Endothelial cell of umbilical vein (primary cell): ENCODE measurements around the gene SUPV3L1. TPM values are rescaled to one million over a fixed set of nuclear protein-coding genes. Genes with fewer than 3 reads are reported as not detected.
A peak's percentile ranks its signal among the peaks of the same experiment; 100 is the strongest.

Experiments used
- BruUV-seq: library from RNA; stranded (reverse); fragments of 400-500 nt; replicated peaks from 2 replicates; lab custom pipeline; 2021; lab: Mats Ljungman, UMichigan
- CTCF ChIA-PET: fragments of 300-600, 350-600 bp; sonication (Branson Sonifier 250); formaldehyde crosslinking; loops from one replicate; lab custom pipeline; 2021; ENCODE audit warnings: antibody characterized with exemption, inconsistent platforms; lab: Charles Lee
- POLR2A ChIA-PET: fragments of 300-600, 350-600 bp; sonication (Branson Sonifier 250); formaldehyde crosslinking; loops from one replicate; lab custom pipeline; 2021; ENCODE audit warnings: antibody characterized with exemption, inconsistent platforms; lab: Charles Lee
- DNase-seq: peaks from one replicate; pipeline ENCODE4 v3.0.0-alpha.2; 2011; ENCODE audit warnings: low read depth, low spot score
- FAIRE-seq: peaks from 2 replicates; lab custom pipeline; 2011; peaks lifted over from hg19 to GRCh38; lab: Jason Lieb, UNC
- H2AFZ ChIP-seq: 2 replicates; pipeline ENCODE4 v1.6.0; 2012; ENCODE audit warnings: low read depth, low read length, control low read depth, inconsistent platforms
- H3K27ac ChIP-seq: 2 replicates; pipeline ENCODE4 v1.5.1; 2011; ENCODE audit warnings: low read depth, mild to moderate bottlenecking, control low read depth, low read length, moderate library complexity; ENCODE audit not compliant: insufficient read depth
- H3K27me3 ChIP-seq, 2 experiments: 2 replicates each; pipeline versions ENCODE4 v1.6.0 to v1.6.1; 2011; ENCODE audit warnings: low read length in 2 of 2, mixed read lengths in 1 of 2; ENCODE audit not compliant: control insufficient read depth in 2 of 2, insufficient read depth in 2 of 2
- H3K36me3 ChIP-seq, 2 experiments: 2 replicates in 1 of 2; 3 replicates in 1 of 2; pipeline ENCODE4 v1.5.1; 2011; ENCODE audit warnings: low read length in 2 of 2, mild to moderate bottlenecking in 1 of 2, moderate library complexity in 1 of 2; ENCODE audit not compliant: control insufficient read depth in 2 of 2, insufficient read depth in 2 of 2; ENCODE audit errors: extremely low read depth in 1 of 2
- H3K4me1 ChIP-seq: 3 replicates; pipeline ENCODE4 v1.5.1; 2011; ENCODE audit warnings: mild to moderate bottlenecking, low read length; ENCODE audit not compliant: control insufficient read depth, insufficient read depth; ENCODE audit errors: extremely low read depth
- H3K4me2 ChIP-seq: 2 replicates; pipeline ENCODE4 v1.6.1; 2011; ENCODE audit warnings: low read length, control low read depth, mixed read lengths; ENCODE audit not compliant: insufficient read depth
- H3K4me3 ChIP-seq, 3 experiments: fragments of 200-600 bp in 1 of 3; sonication (generic), shearing (Covaris generic) in 1 of 3; replicated peaks in 1 of 3; 2 replicates each; pipeline ENCODE4 v1.5.1; 2011 to 2016; ENCODE audit warnings: control low read depth in 3 of 3, low read length in 3 of 3, mild to moderate bottlenecking in 2 of 3, inconsistent platforms in 1 of 3, low read depth in 1 of 3, moderate library complexity in 1 of 3; ENCODE audit not compliant: insufficient read depth in 1 of 3
- H3K79me2 ChIP-seq: 2 replicates; pipeline ENCODE4 v1.6.0; 2012; ENCODE audit warnings: low read length, inconsistent platforms; ENCODE audit not compliant: control insufficient read depth, insufficient read depth
- H3K9ac ChIP-seq: replicated peaks from 2 replicates; pipeline ENCODE3; 2011; ENCODE audit warnings: low read length, control low read depth; ENCODE audit not compliant: insufficient read depth; ENCODE audit errors: extremely low read depth
- H3K9me1 ChIP-seq: replicated peaks from 3 replicates; pipeline ENCODE4 v1.6.0; 2011; ENCODE audit warnings: mild to moderate bottlenecking, low read length; ENCODE audit not compliant: control insufficient read depth, insufficient read depth; ENCODE audit errors: extremely low read depth
- H3K9me3 ChIP-seq: replicated peaks from 2 replicates; pipeline ENCODE4 v1.5.1; 2012; ENCODE audit warnings: low read length, inconsistent platforms; ENCODE audit not compliant: control insufficient read depth, insufficient read depth
- H4K20me1 ChIP-seq: replicated peaks from 2 replicates; pipeline ENCODE3; 2011; ENCODE audit warnings: mild to moderate bottlenecking, low read length; ENCODE audit not compliant: control insufficient read depth, insufficient read depth; ENCODE audit errors: extremely low read depth
- EZH2 ChIP-seq: IDR thresholded peaks from 2 replicates; pipeline ENCODE4 v1.6.1; 2012; ENCODE audit warnings: borderline replicate concordance, low read depth, mild to moderate bottlenecking, moderate library complexity, low read length, inconsistent platforms; ENCODE audit not compliant: severe bottlenecking
- FOS ChIP-seq: IDR thresholded peaks from 2 replicates; pipeline ENCODE4 v1.6.1; 2011; ENCODE audit warnings: mild to moderate bottlenecking, low read length, moderate library complexity, borderline replicate concordance; ENCODE audit not compliant: insufficient read depth
- GATA2 ChIP-seq: IDR thresholded peaks from 2 replicates; pipeline ENCODE4 v1.7.0; 2011; ENCODE audit warnings: low read depth, mild to moderate bottlenecking, moderate library complexity, mixed read lengths, low read length; ENCODE audit not compliant: insufficient read length, insufficient read depth
- JUN ChIP-seq: IDR thresholded peaks from 2 replicates; pipeline ENCODE4 v1.6.1; 2011; ENCODE audit warnings: borderline replicate concordance, low read depth; ENCODE audit not compliant: insufficient read length, insufficient read depth
- MYC ChIP-seq: IDR thresholded peaks from one replicate; pipeline ENCODE4 v1.6.1; 2011; ENCODE audit warnings: mild to moderate bottlenecking, low read depth, low read length
- POLR2A ChIP-seq: IDR thresholded peaks from 2 replicates; pipeline ENCODE4 v1.6.1; 2012; ENCODE audit warnings: low read depth, mild to moderate bottlenecking, control low read depth, low read length
- POLR2AphosphoS5 ChIP-seq: IDR thresholded peaks from 2 replicates; pipeline ENCODE4 v1.6.1; 2012; ENCODE audit warnings: low read depth, mild to moderate bottlenecking, control low read depth, low read length, moderate library complexity; ENCODE audit not compliant: insufficient read depth
- dilution Hi-C: fragments of 300-500 bp; cut with MboI; formaldehyde crosslinking; loops from one replicate; pipeline ENCODE4 v1.15.0; 2019; ENCODE audit warnings: low sequenced_read_pairs; ENCODE audit not compliant: extremely low pct_ligation_motif_present
- intact Hi-C: fragments of 100-400 bp; cut with micrococcal nuclease; formaldehyde crosslinking; loops from one replicate; pipeline ENCODE4 v1.10.0; 2022
- polyA plus RNA-seq, 4 experiments: library from polyadenylated mRNA; depleted of rRNA in 3 of 4; stranded (reverse) in 3 of 4; unstranded in 1 of 4; fragments of >200 nt; gene quantifications; 2 replicates each; pipeline versions ENCODE4 v1.2.1 to v1.2.3, GENCODE V29; 2011 to 2012; ENCODE audit warnings: missing spikeins in 1 of 4
- total RNA-seq: library from RNA; stranded (reverse); gene quantifications from 2 replicates; pipeline ENCODE4 v1.2.3, GENCODE V29; 2021
- TF ChIP-seq, protein P1 (sequence below), 2 donors: IDR thresholded peaks; 1 replicate in 1 of 2; 2 replicates in 1 of 2; pipeline ENCODE4 v1.5.1; 2011; ENCODE audit warnings: low read length in 2 of 2, mild to moderate bottlenecking in 2 of 2, moderate library complexity in 2 of 2, control low read depth in 1 of 2, inconsistent platforms in 1 of 2, low read depth in 1 of 2; ENCODE audit not compliant: insufficient read depth in 1 of 2; ENCODE audit errors: extremely low read depth in 1 of 2
- TF ChIP-seq, protein P2 (sequence below): IDR thresholded peaks from 2 replicates; pipeline ENCODE4 v1.6.1; 2011; ENCODE audit not compliant: insufficient read depth, insufficient read length

The SUPV3L1 gene
- total and polyA plus RNA-seq, 2 donors (not counting 3 experiments of a cell fraction or from before 2014, with no cell fraction given), result 21.8 to 30.4 TPM

DNA sequence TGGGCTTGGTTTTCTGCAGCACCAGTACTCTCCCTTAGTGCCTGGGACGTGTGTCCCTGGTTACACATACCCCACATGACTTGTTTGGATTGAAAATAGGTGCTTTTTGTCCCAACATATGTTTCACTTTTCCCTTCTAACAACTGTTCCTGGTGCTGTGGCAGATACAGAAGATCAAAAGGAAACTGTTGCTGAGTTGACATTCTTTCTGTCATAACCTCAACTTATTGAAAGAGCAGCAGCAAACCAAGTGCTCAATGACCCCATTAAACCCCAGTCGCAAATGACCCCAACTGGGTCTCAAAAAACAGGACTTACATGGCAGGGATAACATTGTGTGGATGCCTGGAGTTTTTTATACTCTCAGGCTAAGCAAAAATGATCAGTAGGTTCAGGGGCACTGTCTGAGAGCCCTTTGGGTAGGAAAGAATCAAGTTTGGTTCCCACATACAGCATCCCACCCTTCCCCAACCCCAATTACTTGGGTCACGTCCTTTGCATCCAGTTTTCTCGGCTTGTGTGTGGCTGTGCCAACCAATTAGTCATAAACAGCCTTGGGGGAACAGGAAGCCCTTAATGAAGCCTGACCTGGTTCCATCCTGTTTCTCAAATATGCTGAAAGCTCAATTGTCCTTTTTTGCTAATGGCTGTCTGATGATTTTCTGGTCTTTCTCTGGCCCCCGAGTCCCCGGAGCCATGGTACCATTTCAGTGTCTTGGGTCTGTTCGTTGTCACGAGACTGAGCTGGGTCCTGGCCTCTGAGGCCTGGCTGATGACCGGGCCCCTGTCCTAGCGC, 45.0 kb downstream of the SUPV3L1 start:
- no peaks in the 10 kb centered on the region for H3K9me3 ChIP-seq
- no peaks in the 10 kb centered on the region for H3K27me3 ChIP-seq
- TF ChIP-seq EZH2, result no peak
- TF ChIP-seq MYC, result no peak
- peak; percentile 67 for TF ChIP-seq FOS
- TF ChIP-seq, protein P1, sequence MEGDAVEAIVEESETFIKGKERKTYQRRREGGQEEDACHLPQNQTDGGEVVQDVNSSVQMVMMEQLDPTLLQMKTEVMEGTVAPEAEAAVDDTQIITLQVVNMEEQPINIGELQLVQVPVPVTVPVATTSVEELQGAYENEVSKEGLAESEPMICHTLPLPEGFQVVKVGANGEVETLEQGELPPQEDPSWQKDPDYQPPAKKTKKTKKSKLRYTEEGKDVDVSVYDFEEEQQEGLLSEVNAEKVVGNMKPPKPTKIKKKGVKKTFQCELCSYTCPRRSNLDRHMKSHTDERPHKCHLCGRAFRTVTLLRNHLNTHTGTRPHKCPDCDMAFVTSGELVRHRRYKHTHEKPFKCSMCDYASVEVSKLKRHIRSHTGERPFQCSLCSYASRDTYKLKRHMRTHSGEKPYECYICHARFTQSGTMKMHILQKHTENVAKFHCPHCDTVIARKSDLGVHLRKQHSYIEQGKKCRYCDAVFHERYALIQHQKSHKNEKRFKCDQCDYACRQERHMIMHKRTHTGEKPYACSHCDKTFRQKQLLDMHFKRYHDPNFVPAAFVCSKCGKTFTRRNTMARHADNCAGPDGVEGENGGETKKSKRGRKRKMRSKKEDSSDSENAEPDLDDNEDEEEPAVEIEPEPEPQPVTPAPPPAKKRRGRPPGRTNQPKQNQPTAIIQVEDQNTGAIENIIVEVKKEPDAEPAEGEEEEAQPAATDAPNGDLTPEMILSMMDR (IDR thresholded peaks at IDR 0.05; ENCODE audit: extremely low read depth in 1 of 2, insufficient read depth in 1 of 2, low read depth in 1 of 2, low read length in 2 of 2), result no peak
- no peak for TF ChIP-seq GATA2
- TF ChIP-seq POLR2A, result no peak
- TF ChIP-seq, protein P2, sequence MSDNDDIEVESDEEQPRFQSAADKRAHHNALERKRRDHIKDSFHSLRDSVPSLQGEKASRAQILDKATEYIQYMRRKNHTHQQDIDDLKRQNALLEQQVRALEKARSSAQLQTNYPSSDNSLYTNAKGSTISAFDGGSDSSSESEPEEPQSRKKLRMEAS, result no peak
- peak; percentile 26 for TF ChIP-seq JUN
- no peak for TF ChIP-seq POLR2AphosphoS5
- dilution Hi-C loops, result loop anchor here (25.0 kb wide), 1 partner anchor 162 kb away; no protein-coding TSS in a partner anchor
- ChIA-PET POLR2A (no interaction called here), CTCF (interaction anchor here (0.7 to 2.3 kb wide), 9 partner anchors 8 to 244 kb away, joined by 3 to 9 read pairs (median 4); no protein-coding TSS in a partner anchor)
- no peaks in the 10 kb centered on the region for H4K20me1 ChIP-seq
- H3K79me2 ChIP-seq, result no peaks in the 10 kb centered on the region
- BruUV-seq, result no TSS peak
- FAIRE-seq (peak; percentile 97), DNase-seq (peak; percentile 73)
- H3K36me3 ChIP-seq, result no peaks in the 10 kb centered on the region
- intact Hi-C loops, result loop anchor here (5.0 kb wide), 1 partner anchor 223 kb away; no protein-coding TSS in a partner anchor
- peak overlapping the region; percentile 56 for H3K27ac ChIP-seq
- no peaks in the 10 kb centered on the region for H3K9me1 ChIP-seq
- no peak overlapping the region for H3K4me3 ChIP-seq
- H3K4me2 ChIP-seq, result peak overlapping the region; percentile 12
- peaks cover 34% of the 10 kb centered on the region for H3K4me1 ChIP-seq
- H2AFZ ChIP-seq, result peak overlapping the region; percentile 60
- H3K9ac ChIP-seq, result no peak overlapping the region
